Myocyte (in vitro differentiated cells): Measurements from ENCODE around the gene ATP11A. TPM values are rescaled to one million over a fixed set of nuclear protein-coding genes. Genes with fewer than 3 reads are reported as not detected.
"Not testable (repeated sequence)": the region's sequence is repeated elsewhere in the genome, so short reads cannot be mapped to it uniquely, and the experiment has no call there.

Source experiments
- DNase-seq: peaks from one replicate; pipeline ENCODE4 v3.0.0-alpha.2; 2012; ENCODE audit warnings: low read depth
- total RNA-seq: library from RNA; depleted of rRNA; stranded (reverse); fragments of >200 nt; gene quantifications from 2 replicates; pipeline ENCODE4 v1.2.3, GENCODE V29; 2014

The ATP11A gene
- total RNA-seq, 1 donor from 2014 or later, result 8.0 TPM

- DNase-seq, result no peak
Measured at GRCh38 chr13:112791663-112792440, 102.0 kb downstream of the ATP11A start.

DNA sequence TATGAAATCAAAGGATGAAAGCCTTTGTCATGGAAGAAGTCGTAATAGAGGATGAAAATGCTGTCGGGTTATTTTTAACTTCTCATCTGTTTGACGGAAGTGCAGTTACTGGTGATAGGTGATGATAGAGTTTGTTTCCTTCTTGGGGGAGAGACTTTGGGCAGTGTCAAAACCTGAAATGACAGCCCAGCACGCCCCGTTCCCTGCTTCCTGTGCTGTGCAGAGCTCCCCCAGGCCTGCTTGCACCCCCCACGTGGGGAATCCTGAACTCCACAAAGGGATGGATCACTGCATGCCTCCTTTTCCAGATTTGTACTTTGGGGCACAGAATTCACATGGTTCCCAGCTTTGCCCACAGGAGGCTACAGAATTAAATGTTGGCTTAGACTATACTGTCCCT lies 102.7 kb downstream of the ATP11A start:
- DNase-seq, result no peak

- no peak for DNase-seq
Measured at GRCh38 chr13:112793545-112794445, 104.0 kb downstream of the ATP11A start.

GRCh38 chr13:112795277-112795676 lies 105.4 kb downstream of the ATP11A start:
- no peak for DNase-seq

GRCh38 chr13:112796190-112796915 lies 106.5 kb downstream of the ATP11A start:
- DNase-seq, result peak; percentile 89

GRCh38 chr13:112799394-112799793 lies 109.6 kb downstream of the ATP11A start:
- no peak for DNase-seq

DNA sequence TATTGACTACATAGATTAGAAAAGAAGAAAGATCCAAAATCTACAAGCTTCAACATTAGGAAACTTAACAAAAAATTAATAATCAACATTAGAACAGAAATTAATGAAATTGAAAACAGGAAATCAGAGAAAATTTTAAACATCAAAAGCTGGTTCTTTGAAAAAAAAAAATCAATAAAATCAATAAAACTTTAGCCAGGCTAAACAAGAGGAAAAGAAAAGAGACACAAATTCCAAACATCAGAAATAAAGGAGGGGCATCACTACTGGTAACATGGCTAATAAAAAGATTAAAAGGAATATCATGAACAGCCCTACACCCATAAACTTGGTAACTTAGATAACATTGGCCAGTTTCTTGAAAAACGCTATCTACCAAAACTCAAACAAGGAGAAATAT lies 110.2 kb downstream of the ATP11A start:
- DNase-seq, result no peak

GRCh38 chr13:112800807-112801206 lies 111.0 kb downstream of the ATP11A start:
- not testable (repeated sequence) for DNase-seq

GRCh38 chr13:112802802-112803195 lies 113.0 kb downstream of the ATP11A start:
- no peak for DNase-seq

- no peak for DNase-seq
Measured at GRCh38 chr13:112803422-112803821, 113.6 kb downstream of the ATP11A start.

GRCh38 chr13:112804374-112804773 lies 114.5 kb downstream of the ATP11A start:
- no peak for DNase-seq

- no peak for DNase-seq
Measured at GRCh38 chr13:112806739-112807652, 117.2 kb downstream of the ATP11A start.

GRCh38 chr13:112807653-112808376 lies 118.0 kb downstream of the ATP11A start:
- no peak for DNase-seq

DNA sequence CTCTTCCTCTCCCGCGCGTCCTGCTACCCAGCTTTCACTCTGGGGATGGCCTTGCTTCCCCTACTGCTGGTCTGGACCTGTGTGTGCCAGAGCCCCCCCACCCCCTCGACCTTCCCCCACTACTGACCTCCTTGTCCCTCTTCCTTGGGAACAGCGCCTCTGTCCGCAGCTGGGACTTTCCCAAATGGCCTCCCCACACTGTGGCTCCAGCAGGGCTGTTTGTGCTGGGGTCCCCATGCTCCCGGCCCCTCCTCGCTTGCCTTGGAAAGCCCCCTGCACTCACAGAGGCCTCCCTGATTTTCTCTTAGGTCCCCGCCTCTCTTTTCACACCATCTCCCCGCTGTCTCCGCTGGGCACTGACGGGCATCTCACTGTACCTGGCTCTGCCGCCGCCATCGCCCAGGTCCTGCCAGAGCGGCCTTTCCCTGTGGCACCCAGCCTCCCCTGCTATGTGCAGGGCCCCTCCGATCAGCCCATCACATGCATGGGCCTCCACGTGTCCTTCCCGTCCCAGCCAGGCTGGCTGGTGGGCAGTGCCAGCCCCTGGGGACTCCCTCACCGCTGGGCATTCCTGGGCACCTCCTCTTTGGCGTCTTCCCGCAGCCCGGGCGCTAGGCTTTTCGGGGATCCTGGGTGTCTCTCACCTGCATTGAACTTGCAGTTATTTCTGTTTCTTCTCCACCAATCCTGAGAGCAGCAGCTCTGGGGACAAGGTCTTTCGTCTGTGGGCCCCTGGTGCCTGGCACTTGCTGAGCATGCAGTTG lies 118.7 kb downstream of the ATP11A start:
- no peak for DNase-seq

GRCh38 chr13:112809332-112810315 lies 119.8 kb downstream of the ATP11A start:
- no peak for DNase-seq

DNA sequence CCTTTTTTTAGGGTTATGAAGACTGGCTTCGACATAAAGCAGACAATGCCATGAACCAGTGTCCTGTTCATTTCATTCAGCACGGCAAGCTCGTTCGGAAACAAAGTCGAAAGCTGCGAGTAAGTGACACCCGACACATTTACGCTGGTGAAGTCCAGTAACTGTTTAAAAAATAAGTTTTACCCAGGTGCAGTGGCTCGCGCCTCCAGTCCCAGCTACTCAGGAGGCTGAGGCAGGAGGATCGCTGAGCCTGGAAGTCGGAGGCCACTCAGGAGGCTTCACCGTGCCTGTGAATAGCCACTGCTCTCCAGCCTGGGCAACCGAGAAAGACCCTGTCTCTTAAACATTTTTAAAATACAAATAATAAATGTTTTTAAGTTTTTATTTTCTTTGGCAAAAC lies 120.8 kb downstream of the ATP11A start:
- no peak for DNase-seq

DNA sequence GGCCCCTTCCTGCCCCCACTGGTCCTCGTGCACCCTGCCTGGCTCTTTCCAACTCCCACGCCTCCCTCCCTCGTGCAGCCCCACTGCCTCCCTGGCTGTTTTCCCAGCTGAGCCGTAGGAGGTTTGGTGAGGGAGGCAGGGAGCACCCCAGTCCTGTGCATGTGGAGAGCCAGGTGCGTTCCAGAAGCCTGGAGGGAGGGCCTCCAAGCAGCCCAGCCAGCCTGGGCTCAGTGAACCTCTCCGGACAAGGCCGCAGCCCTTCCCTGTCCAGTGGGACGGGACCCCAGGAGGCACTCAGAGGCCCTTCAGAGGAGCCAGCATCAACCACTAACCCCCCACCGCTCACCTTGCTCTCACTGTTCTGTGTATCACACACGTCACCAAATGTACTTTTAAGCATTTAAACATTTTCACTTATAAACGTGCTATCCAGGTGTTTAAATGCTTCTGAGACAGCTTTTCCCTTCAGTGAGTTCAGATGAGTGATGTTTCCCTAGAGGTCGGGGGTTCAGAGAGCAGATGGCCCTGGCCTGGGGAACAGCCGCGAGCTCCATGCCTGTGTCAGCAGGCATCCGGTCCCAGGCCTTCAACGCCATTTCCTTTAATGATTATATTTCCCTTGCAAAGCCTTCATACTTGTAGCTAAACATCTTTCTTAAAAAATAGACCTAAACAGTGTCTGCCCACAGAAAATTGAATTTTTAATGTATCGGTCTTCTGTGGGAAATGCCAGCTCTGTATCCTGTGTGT lies 122.6 kb downstream of the ATP11A start:
- DNase-seq, result no peak
